ENCODE measurements around the gene EIF4A2.
"Not testable (repeated sequence)": the region's sequence is repeated elsewhere in the genome, so short reads cannot be mapped to it uniquely, and the experiment has no call there.

Gene EIF4A2

DNA sequence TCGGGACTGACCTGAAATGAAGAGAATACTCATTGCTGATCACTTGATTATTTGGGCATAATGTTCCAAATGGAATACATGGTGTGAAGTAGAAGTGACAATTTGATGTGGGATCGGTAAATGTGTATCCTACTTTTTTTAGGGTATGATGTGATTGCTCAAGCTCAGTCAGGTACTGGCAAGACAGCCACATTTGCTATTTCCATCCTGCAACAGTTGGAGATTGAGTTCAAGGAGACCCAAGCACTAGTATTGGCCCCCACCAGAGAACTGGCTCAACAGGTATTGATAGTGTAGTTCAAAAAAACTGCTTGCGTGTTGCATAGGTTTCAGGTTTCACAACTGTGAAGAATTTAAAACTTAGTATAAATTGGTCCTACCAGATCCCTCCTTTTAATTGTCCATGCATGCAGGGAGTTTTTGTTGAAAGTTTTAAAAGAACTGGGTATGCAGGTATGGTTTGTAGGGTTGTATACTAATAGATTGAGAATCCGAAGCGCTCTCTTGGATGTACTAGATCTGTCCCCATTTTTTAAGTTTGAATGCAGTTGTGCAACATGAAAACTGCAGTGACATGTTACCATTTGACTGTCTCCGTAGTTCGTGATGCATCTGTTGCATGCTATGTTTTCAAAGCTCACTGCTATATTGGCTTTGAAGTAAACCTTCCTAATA lies 1.6 kb downstream of the EIF4A2 start:
- DNase-seq (ENCODE audit: low read depth in 2 of 2) = no peak

DNA sequence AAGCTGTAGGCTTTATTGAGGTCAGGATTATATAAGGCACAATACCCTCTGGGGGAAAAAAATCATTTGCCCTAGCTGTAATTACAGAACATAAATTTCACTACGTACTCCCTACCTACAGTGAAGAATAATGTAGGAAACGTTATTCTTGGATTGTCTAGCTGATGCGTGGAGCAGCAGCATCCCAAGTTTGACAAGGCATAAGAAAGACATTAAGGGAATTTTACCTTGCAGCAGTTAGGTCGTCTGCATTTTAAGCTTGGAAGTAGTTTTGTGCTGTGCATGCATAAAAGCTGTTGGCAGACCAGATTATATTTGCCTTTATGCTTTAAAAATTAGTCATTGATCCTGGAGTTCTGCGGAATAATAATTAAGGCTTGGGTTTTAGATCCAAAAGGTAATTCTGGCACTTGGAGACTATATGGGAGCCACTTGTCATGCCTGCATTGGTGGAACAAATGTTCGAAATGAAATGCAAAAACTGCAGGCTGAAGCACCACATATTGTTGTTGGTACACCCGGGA lies 2.2 kb downstream of the EIF4A2 start:
- no peak for DNase-seq (ENCODE audit: low read depth in 2 of 2)

DNA sequence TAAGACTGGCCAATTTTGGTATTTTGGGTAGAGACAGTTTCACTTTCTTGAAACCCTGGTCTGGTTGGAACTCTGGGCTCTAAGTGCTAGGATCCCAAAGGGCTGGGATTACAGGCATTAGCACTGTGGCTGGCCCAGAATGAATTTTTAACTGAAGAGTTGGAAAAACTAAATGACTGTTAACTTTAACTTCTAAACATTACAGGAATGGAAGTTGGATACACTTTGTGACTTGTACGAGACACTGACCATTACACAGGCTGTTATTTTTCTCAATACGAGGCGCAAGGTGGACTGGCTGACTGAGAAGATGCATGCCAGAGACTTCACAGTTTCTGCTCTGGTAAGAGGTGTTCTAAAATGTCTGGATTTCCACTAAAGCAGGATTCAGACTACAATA lies 3.5 kb downstream of the EIF4A2 start:
- no peak for DNase-seq (ENCODE audit: low read depth in 2 of 2)

DNA sequence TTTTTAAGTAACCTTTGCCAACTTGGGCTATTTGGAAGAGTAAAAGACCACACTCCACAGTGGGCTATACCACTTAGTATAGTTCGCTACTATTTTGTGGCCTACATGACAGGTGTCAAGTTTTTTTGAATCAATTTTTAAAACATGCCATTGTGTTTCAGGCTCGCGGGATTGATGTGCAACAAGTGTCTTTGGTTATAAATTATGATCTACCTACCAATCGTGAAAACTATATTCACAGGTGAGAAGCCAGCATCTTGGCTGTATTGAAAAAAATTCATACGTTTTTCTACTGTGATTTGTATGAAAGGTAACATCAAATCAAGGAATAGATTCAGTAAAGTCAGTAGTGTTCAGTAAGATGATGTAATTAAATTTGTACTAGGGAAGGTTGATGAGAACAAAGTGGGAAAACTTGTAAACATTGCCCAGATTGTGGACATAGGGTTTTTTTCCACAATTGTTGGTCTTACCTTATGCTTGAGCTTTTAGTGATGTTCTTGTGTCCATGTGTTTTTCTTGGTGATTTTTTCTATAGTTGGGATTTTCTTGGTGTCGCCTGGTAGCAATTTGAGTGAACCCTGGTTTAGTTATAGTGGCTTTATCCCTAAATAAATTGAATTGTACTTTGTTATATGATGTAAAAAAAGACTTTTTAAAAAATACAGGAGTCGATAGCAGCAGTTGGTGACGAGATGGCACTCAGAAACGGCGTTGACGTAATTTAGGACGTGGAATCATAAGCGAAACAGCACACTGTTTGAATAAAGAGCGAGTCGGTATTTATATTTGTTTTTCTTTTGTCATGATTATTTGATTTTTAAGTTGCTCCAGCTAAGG lies 4.5 kb downstream of the EIF4A2 start:
- DNase-seq (ENCODE audit: low read depth in 2 of 2) = no peak

DNA sequence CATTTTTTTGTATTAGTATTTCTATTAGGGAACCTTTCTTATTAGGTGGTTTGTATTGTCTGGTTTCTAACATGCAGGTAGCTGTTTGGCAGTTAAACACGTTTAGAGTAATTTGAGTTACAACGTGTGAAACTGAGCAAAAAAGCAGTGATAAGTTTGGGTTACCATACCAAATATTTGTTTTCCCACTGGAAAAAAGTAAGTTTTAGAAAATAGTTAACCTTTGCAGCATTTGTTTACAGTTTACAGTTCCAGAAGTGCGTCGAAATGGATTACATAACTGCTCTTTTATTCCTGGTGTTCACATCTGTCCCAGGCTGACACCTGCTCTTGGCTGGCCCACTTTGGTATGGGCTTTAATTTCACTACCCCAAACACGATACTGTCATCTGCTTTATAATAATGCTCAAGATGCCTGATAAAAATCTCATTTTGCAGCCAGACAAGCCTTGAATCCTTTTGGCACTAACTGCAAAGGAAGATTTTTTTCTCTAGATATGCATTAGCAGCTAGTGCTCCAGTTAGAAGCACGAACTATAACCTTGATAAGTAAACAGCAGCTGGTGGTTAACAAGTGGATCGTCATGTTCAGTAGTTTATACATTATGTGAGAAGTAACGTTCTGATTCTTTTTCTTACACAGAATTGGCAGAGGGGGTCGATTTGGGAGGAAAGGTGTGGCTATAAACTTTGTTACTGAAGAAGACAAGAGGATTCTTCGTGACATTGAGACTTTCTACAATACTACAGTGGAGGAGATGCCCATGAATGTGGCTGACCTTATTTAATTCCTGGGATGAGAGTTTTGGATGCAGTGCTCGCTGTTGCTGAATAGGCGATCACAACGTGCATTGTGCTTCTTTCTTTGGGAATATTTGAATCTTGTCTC lies 5.3 kb downstream of the EIF4A2 start:
- DNase-seq (ENCODE audit: low read depth in 2 of 2) = no peak

DNA sequence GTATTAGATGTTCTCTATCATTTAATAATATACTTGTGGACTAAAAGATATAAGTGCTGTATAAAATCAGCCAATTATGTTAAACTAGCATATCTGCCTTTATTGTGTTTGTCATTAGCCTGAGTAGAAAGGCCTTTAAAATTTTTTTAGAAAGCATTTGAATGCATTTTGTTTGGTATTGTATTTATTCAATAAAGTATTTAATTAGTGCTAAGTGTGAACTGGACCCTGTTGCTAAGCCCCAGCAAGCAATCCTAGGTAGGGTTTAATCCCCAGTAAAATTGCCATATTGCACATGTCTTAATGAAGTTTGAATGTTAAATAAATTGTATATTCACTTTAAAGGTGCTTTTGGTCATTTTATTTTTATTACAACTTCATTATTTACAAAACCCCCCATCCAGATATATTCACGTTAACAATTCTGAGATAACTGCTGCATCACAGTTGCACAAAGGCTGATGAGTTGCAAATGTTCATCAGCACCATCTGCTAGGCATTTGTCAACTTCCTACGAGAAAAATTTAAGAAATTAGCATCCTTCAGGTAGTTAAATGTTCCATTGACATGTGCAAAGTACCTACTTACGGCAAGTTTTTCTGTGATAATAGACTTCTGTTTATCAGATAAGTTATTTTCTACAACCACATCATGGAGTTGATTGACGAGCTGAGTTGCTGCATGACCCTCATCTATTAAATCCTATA lies 6.3 kb downstream of the EIF4A2 start:
- DNase-seq (ENCODE audit: low read depth in 2 of 2) = no peak

DNA sequence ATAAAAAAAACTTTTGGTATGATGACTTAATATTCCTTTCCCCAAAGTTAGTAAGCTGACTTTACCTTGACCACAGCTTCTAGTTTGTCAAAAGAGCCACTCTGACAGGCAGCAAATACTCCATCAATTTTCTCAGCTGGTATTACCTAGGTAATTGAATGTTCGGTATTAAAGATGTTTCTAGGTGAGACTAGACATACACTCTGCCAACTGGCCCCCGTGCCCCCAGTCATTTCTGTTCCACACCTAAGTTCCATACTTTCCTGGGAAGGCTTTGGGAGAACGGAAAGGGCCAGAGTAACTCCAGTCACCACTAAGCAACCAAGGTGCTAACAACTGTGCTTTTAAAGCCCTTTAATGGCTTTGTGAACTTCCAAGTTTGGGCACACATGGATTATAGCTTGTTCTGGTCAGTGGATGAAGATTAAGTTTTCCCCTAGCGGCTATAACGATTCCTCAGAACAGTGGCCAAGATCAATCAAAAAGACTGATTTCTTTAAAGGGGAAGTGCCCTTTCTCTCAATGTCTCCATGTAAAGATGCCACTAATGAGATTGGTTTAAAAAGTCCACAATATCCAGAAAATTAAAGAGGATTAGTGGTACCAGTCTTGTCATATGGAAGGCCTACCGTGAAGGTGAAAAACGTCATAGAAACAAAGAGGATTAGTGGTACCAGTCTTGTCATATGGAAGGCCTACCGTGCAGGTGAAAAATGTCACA lies 7.0 kb downstream of the EIF4A2 start:
- DNase-seq (ENCODE audit: low read depth in 2 of 2) = no peak

DNA sequence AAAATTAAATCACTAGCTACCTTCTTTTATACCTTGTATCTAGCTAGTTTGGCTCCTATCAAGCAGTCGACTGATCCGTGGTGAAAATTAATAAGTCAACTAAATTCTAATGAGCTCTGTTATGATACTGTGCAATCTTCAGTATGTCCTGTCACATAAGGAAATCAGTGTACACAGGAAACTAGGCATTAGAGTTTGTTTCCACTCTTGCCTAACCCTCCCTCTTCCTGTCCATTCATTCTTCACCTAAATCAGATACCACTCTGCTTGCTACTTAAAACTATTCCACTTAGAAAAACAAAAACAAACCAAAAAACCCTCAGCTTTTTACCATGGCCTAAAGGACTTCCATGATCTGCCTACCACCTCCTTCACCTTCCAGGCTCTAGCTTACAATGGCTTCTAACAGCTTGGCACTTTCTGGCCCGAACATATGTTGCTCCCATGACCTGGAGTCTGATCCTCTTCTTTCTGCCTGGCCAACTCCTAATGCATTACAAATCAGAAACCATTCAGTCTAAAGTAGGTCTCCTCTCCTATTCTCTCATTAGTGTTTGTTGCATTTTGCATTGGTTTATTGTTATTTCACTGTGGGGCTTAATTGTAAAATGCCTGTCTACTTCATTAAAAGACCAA lies 15.0 kb downstream of the EIF4A2 start:
- DNase-seq (ENCODE audit: low read depth in 2 of 2) = no peak

DNA sequence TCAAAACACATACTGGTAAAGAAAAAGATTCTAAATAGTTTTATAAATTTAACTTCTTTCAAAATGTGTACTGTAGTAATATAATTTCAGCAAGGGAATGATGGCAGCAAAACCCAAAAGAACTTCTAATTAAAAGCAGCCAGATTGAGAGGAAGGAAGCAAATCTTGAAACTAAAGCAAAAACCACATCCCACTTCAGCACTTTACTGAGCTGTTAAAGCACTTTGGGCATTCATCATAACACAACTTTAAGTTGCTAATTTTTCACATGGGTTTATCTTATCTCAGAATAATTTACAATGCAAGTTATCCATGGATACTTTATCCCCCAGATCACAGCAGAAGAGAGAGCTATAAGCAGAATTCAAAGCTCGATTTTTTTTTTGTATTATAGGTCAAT lies 16.9 kb downstream of the EIF4A2 start:
- DNase-seq (ENCODE audit: low read depth in 2 of 2) = no peak

DNA sequence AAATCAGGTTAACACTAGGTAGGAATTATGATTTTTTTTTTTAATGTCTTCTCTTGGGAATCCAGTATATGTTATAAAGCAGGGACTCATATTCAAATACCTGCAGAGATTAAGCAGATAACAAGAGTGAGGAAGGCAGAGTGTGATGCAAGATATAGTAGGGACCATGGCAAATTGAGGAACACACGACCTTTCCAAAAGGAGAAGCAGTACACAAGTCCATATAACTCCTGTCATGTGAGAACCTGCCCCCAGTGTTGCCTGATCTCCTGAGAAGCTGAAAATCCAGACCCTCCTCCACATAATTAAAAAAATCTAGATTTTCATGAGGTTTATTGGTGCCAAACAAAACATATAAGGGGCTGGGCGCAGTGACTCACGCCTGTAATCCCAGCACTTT lies 19.3 kb downstream of the EIF4A2 start:
- DNase-seq (ENCODE audit: low read depth in 2 of 2) = no peak

DNA sequence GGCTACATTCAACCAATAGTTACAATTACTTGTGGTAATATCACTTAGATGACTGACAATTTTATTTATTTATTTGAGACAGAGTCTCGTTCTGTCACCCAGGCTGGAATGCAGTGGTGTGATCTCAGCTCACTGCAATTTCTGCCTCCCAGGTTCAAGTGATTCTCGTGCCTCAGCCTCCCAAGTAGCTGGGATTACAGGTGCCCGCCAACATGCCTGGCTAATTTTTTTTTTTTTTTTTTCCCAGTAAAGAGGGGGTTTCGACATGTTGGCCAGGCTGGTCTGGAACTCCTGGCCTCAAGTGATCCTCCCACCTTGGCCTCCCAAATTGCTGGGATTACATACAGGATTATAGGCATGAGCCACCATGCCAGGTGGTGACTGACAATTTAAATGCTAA lies 20.1 kb downstream of the EIF4A2 start:
- DNase-seq (ENCODE audit: low read depth in 2 of 2) = not testable (repeated sequence)

DNA sequence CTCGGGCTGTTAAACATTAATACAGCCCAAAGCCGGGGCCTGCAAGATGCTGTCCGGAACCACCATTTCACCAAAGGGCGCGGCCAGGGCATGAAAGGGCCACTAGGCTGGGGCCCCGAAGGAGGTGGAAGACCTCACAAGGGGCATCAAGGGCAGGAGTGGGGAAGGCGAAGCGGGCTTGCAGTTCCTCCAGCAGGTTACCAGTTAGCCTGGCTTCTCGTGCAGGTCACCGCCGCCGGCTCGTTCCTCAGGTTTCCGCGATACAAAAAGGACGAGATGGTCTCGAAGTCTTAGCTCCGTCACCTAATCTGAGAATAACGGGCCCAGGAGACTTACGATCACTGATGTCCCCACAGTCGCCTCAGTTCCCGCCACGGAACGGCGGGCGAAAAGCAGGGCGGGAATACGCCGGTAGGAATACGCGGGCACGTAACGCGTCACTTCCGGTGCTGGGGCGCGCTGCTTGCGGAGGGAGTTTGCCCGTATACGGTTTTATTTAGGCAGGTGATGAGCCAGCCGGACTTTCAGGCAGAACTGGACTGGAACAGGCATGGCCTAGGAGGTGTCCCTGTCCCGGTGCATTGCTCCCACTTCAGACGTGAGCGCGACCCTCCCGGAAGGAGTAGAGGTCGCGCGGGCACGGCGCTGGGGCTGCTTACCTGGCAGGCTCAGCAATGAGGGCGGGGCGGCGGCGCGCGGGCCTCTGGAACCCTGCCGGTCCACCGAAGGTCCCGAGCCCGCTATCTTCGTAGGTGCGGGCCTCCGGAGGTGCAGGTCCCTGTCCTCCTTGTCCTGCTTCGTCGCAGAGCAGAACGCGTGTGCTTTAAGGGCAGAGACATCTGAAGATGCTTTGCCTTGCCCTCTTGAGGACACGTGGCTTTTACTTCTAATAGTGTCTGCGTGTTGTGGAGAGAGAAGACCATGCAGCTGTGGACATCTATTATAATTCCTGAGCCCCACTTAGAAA lies 23.0 kb downstream of the EIF4A2 start, which contains the start of gene RFC4:
Gene RFC4 (minus strand): TSS at position 394 of the 967 bp plus-strand sequence. CDS start 1,769 bp downstream, outside the sequence.
- no peak for DNase-seq (ENCODE audit: low read depth in 2 of 2)

DNA sequence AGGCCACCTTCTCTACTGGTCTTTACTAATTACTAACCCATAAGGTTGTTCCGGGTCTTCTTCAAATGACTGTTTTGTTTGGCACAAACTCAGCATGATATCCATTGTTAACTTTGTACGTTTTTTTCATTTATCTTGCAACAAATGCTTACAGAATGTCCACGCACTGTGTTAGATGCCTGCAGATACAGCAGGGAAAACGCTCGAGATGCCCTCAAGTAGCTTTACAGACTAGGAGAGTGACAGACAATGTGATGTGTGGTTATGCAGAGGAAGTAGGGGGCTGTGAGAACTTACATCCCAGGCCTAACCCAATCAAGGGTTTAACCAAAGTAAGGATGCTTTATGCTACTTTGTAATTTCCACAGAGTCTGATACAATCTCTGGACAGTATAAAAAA lies 23.9 kb downstream of the EIF4A2 start:
- no peak for DNase-seq (ENCODE audit: low read depth in 2 of 2)

DNA sequence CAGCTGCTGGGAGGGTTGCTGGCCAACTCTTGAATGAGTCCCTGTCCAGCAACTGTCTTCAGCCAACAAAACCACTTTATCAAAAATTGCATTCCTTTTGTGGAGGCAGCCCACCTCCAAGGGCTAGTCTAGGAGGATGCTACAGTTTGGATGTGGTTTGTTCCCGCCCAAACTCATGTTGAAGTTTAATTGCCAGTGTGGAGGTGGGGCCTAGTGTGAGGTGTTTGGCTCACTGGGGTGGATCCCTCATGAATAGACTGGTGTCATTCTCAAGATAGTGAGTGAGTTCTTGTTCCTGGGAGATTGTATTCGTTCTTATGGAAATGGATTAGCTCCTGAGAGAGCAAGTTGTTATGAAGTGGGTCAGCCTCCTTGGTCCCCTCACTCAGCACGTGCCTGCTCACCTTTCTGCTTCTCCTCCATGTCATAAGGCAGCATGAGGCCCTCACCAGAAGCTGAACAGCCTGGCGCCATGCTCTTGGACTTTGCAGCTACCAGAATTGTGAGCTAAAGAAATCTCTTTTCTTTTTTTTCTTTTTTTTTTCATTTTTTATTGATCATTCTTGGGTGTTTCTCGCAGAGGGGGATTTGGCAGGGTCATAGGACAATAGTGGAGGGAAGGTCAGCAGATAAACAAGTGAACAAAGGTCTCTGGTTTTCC lies 27.1 kb downstream of the EIF4A2 start:
- DNase-seq (ENCODE audit: low read depth in 2 of 2) = no peak

DNA sequence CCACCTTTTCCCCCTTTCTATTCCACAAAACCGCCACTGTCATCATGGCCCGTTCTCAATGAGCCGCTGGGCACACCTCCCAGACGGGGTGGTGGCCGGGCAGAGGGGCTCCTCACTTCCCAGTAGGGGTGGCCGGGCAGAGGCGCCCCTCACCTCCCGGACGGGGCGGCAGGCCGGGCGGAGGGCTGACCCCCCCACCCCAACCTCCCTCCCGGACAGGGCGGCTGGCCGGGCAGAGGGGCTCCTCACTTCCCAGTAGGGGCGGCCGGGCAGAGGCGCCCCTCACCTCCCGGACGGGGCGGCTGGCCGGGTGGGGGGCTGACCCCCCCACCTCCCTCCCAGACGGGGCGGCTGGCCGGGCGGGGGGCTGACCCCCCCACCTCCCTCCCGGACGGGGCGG lies 27.9 kb downstream of the EIF4A2 start:
- DNase-seq (ENCODE audit: low read depth in 2 of 2) = not testable (repeated sequence)

DNA sequence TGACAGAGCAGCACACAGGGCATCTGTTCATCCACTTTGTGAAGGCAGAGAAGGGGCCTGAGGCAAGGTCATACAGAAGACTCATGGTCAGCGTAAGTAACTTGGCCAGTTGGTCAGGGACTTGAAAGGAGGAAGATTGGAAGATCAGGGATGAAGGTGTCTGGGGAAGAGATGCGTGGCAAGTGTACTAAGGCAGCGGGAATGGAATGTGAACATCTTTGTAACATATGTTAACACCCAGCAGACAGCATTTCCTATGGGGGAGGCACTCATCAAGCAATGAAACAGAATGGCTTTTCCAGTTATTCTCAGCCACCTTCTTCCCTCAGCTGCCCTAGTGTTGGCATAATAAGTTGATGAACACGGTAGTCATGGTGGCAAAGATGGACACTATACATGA lies 30.7 kb downstream of the EIF4A2 start:
- no peak for DNase-seq (ENCODE audit: low read depth in 2 of 2)

DNA sequence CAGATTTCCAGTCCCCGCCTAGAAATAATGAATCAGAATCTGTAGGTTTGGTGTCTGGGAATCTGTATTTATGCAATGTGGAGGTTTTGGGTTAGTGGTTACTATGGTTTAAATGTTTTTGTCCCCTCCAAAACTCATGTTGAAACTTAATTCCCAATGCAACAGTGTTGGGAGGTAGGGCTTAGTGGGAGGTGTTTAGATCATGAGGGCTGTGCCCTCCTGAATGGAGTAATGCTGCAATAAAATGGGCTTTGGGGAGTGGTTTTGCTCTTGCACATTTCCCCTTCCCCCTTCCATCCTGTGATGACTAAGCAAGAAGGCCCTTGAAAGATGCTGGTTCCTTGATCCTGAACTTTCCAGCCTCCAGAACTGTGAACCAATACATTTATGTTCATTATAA lies 32.1 kb downstream of the EIF4A2 start:
- peak; percentile 50 for DNase-seq (ENCODE audit: low read depth in 2 of 2)

DNA sequence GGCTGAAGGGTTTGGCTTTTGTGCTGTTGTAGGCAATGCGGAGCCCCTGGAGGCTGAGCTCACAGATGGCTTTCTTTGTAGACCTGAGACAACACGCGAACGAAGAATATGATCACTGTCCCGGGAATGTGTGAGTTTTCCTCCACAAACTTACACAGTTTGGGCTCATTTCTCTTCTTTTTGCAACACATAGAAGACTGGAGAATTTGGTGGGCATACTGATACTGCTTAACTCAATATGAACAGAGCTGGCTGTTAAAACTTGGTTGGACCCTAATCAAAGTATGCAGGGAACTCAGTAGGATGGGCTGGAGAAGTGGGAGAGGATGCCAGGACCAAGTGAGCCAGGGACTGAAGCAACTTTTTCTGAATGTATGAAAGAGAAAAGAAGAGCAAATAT lies 35.1 kb downstream of the EIF4A2 start:
- DNase-seq (ENCODE audit: low read depth in 2 of 2) = no peak

Measured in fibroblast of skin of left biceps (primary cell).